Ascending aorta (tissue), 2 donors: ENCODE data around the gene ARMC2. TPM values are rescaled to one million over a fixed set of nuclear protein-coding genes. Genes with fewer than 3 reads are reported as not detected.

Source experiments
- DNase-seq, 2 donors: peaks; one replicate each; pipeline ENCODE4 v3.0.0-alpha.2; 2019; ENCODE audit warnings: low spot score in 2 of 2
- H3K27ac ChIP-seq, 2 donors: fragments of 200-600 bp; sonication (generic); one replicate each; pipeline ENCODE4 v1.5.1; 2016 to 2017; ENCODE audit warnings: mild to moderate bottlenecking in 1 of 2
- H3K27me3 ChIP-seq: fragments of 200-600 bp; sonication (generic); one replicate; pipeline ENCODE4 v1.5.1; 2017
- H3K36me3 ChIP-seq, 2 donors: fragments of 200-600 bp; sonication (generic); one replicate each; pipeline ENCODE4 v1.5.1; 2016
- H3K4me1 ChIP-seq, 2 donors: fragments of 200-600 bp; sonication (generic); one replicate each; pipeline ENCODE4 v1.5.1; 2016 to 2017; ENCODE audit warnings: mild to moderate bottlenecking in 1 of 2
- H3K4me3 ChIP-seq, 2 donors: fragments of 200-600 bp; sonication (generic); one replicate each; pipeline ENCODE4 v1.5.1; 2016 to 2017; ENCODE audit warnings: mild to moderate bottlenecking in 1 of 2
- H3K9me3 ChIP-seq, 2 donors: fragments of 200-600 bp; sonication (generic); one replicate each; pipeline ENCODE4 v1.5.1; 2016
- intact Hi-C: fragments of 100-400 bp; cut with DNase I; formaldehyde crosslinking; loops from one replicate; pipeline ENCODE4 v1.15.1; 2023
- total RNA-seq: library from RNA; depleted of rRNA; stranded (reverse); fragments of >200 nt; gene quantifications from one replicate; pipeline ENCODE4 v1.1.0, GENCODE V29; 2016
- TF ChIP-seq, protein P1 (sequence below), 3 experiments: fragments of 200-600 bp in 2 of 3; fragments of 450-650 bp in 1 of 3; sonication (generic) in 2 of 3; IDR thresholded peaks; one replicate each; pipeline ENCODE4 v1.5.1; 2016 to 2019; ENCODE audit warnings: antibody characterized with exemption in 3 of 3, mild to moderate bottlenecking in 1 of 3, moderate library complexity in 1 of 3

The ARMC2 gene
- total RNA-seq, 1 donor from 2014 or later: 0.11 TPM

DNA sequence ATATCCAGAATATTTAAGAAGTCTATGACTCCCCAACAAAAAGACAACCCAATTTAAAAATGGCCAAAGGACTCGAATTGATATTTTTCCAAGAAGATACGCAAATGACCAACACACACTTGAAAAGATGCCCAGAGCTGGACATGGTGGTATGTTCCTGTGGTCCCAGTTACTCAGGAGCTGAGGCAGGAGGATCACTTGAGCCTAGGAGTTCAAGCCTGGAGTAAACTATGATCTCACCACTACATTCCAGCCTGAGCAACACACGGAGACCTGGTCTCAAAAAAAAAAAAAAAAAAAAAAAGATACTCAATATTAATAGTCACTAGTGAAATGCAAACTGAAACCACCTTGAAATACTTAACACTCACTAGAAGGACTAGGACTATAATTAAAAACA is 12.2 kb upstream of the ARMC2 start:
- Histone ChIP-seq H3K27me3 (no peaks in the 10 kb centered on the region), H3K27ac (no peak overlapping the region), H3K4me1 (peaks cover 0 to 9% of the 10 kb centered on the region in 2 donors), H3K9me3 (no peaks in the 10 kb centered on the region), H3K36me3 (no peaks in the 10 kb centered on the region), H3K4me3 (no peak overlapping the region)
- TF ChIP-seq, protein P1, sequence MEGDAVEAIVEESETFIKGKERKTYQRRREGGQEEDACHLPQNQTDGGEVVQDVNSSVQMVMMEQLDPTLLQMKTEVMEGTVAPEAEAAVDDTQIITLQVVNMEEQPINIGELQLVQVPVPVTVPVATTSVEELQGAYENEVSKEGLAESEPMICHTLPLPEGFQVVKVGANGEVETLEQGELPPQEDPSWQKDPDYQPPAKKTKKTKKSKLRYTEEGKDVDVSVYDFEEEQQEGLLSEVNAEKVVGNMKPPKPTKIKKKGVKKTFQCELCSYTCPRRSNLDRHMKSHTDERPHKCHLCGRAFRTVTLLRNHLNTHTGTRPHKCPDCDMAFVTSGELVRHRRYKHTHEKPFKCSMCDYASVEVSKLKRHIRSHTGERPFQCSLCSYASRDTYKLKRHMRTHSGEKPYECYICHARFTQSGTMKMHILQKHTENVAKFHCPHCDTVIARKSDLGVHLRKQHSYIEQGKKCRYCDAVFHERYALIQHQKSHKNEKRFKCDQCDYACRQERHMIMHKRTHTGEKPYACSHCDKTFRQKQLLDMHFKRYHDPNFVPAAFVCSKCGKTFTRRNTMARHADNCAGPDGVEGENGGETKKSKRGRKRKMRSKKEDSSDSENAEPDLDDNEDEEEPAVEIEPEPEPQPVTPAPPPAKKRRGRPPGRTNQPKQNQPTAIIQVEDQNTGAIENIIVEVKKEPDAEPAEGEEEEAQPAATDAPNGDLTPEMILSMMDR (IDR thresholded peaks at IDR 0.05): no peak
- intact Hi-C loops: loop anchor here (5.0 kb wide), 1 partner anchor 236 kb away; no protein-coding TSS in a partner anchor
- DNase-seq: no peak

- Histone ChIP-seq H3K4me1 (peaks cover 0 to 9% of the 10 kb centered on the region in 2 donors), H3K27ac (no peak overlapping the region), H3K36me3 (no peaks in the 10 kb centered on the region), H3K27me3 (no peaks in the 10 kb centered on the region), H3K9me3 (no peaks in the 10 kb centered on the region), H3K4me3 (no peak overlapping the region)
- DNase-seq: no peak
- TF ChIP-seq, protein P1 (IDR thresholded peaks at IDR 0.05): no peak
- intact Hi-C loops: loop anchor here (5.0 kb wide), 1 partner anchor 235 kb away; no protein-coding TSS in a partner anchor
These were observed 10.8 kb upstream of the ARMC2 start for GRCh38 chr6:108837236-108837971.

DNA sequence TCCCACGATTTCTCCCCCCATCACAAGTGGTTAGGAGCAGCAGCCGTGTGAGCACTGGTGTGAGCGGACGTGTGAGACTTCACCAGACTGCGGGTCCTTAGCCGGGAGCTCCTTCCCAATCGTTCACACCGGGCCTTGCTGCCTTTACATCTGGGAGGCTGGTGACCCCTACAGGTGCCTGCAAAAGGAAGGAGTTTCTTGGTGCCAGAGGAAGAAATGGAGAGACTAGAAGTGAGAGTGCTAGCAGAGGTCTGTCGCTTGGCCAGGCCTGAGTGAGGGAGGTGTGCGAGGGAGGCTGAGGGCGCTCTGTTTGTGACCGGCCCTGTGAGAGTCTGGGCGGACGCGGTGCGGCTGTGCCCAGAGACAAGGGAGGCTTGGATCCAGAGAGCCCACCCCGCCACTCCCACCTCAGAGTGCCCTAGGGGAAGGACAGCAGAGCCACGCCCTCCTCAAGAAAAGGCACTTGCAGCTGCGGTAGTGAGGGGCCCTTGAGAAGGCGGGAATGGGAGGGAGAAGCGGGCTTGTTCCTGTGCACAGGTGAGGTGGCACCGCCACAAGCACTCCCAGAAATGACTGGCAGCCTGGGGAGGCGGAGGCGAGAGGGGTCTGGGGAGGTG is 10.0 kb upstream of the ARMC2 start:
- H3K4me1 ChIP-seq: peaks cover 0 to 9% of the 10 kb centered on the region in 2 donors
- H3K36me3 ChIP-seq: no peaks in the 10 kb centered on the region
- H3K27me3 ChIP-seq: no peaks in the 10 kb centered on the region
- intact Hi-C loops: loop anchor here (5.0 kb wide), 1 partner anchor 234 kb away; no protein-coding TSS in a partner anchor
- no peak for DNase-seq
- no peaks in the 10 kb centered on the region for H3K9me3 ChIP-seq
- H3K27ac ChIP-seq: no peak overlapping the region
- H3K4me3 ChIP-seq: no peak overlapping the region
- TF ChIP-seq, protein P1 (IDR thresholded peaks at IDR 0.05): no peak

GRCh38 chr6:108839083-108839642 is 9.1 kb upstream of the ARMC2 start:
- Histone ChIP-seq H3K27ac (no peak overlapping the region), H3K36me3 (no peaks in the 10 kb centered on the region), H3K4me1 (peaks cover 0 to 9% of the 10 kb centered on the region in 2 donors), H3K27me3 (no peaks in the 10 kb centered on the region), H3K4me3 (no peak overlapping the region), H3K9me3 (no peaks in the 10 kb centered on the region)
- TF ChIP-seq, protein P1 (IDR thresholded peaks at IDR 0.05): no peak
- DNase-seq: no peak
- intact Hi-C loops: loop anchor here (5.0 kb wide), 1 partner anchor 233 kb away; no protein-coding TSS in a partner anchor

- no peak overlapping the region for H3K4me3 ChIP-seq
- DNase-seq: no peak
- intact Hi-C loops: no loop called here
- TF ChIP-seq, protein P1 (IDR thresholded peaks at IDR 0.05): no peak
- H3K4me1 ChIP-seq: no peaks in the 10 kb centered on the region
- no peaks in the 10 kb centered on the region for H3K27me3 ChIP-seq
- H3K36me3 ChIP-seq: no peaks in the 10 kb centered on the region
- H3K27ac ChIP-seq: peak overlapping the region in 1 of 2 donors; percentile 35
- no peaks in the 10 kb centered on the region for H3K9me3 ChIP-seq
These were observed 7.3 kb upstream of the ARMC2 start for GRCh38 chr6:108840919-108841318.
